Loucy (cell line): ENCODE data around the gene MT1E.

Experiments used
- H2AFZ ChIP-seq: fragments of 200-600 bp; sonication (generic); 2 replicates; pipeline ENCODE4 v1.6.0; 2016; ENCODE audit warnings: antibody characterized with exemption, mild to moderate bottlenecking, low read length, moderate library complexity
- H3F3A ChIP-seq: fragments of 200-600 bp; 2 replicates; pipeline ENCODE4 v1.6.0; 2016; ENCODE audit warnings: antibody characterized with exemption, low read depth, mild to moderate bottlenecking
- H3K27me3 ChIP-seq: fragments of 200-600 bp; sonication (generic); 2 replicates; pipeline ENCODE4 v1.6.1; 2014; ENCODE audit warnings: low read length, mild to moderate bottlenecking; ENCODE audit not compliant: insufficient read depth, poor library complexity, severe bottlenecking
- H3K36me3 ChIP-seq: fragments of 200-600 bp; sonication (generic); 2 replicates; pipeline ENCODE4 v1.6.1; 2016; ENCODE audit warnings: low read length; ENCODE audit not compliant: insufficient read depth
- H3K4me1 ChIP-seq: fragments of 200-600 bp; sonication (generic); 2 replicates; pipeline ENCODE4 v1.5.1; 2014; ENCODE audit warnings: low read length, mild to moderate bottlenecking; ENCODE audit not compliant: insufficient read depth, poor library complexity, severe bottlenecking
- H3K4me2 ChIP-seq: fragments of 200-600 bp; sonication (generic); 2 replicates; pipeline ENCODE4 v1.6.0; 2014; ENCODE audit warnings: antibody characterized with exemption, low read length, low read depth, mild to moderate bottlenecking; ENCODE audit not compliant: poor library complexity, severe bottlenecking
- H3K4me3 ChIP-seq: fragments of 200-600 bp; sonication (generic); 2 replicates; pipeline ENCODE4 v1.5.1; 2014; ENCODE audit warnings: low read length, mild to moderate bottlenecking, mixed read lengths; ENCODE audit not compliant: poor library complexity, severe bottlenecking
- H3K79me2 ChIP-seq: fragments of 200-600 bp; sonication (generic); 2 replicates; pipeline ENCODE4 v1.6.1; 2014; ENCODE audit warnings: low read length; ENCODE audit not compliant: insufficient read depth
- H3K9ac ChIP-seq: fragments of 200-600 bp; sonication (generic); 2 replicates; pipeline ENCODE4 v1.6.0; 2014; ENCODE audit warnings: mild to moderate bottlenecking, low read depth, low read length, moderate library complexity; ENCODE audit not compliant: poor library complexity, severe bottlenecking
- H3K9me2 ChIP-seq: fragments of 200-600 bp; sonication (generic); replicated peaks from 2 replicates; pipeline ENCODE4 v1.6.1; 2016; ENCODE audit warnings: low read depth, low read length, mixed read lengths
- H3K9me3 ChIP-seq: fragments of 200-600 bp; sonication (generic); 2 replicates; pipeline ENCODE4 v1.6.1; 2014; ENCODE audit warnings: mild to moderate bottlenecking, antibody characterized with exemption, low read length, low read depth; ENCODE audit not compliant: insufficient read depth
- H4K20me1 ChIP-seq: fragments of 200-600 bp; sonication (generic); 2 replicates; pipeline ENCODE4 v1.6.0; 2014; ENCODE audit warnings: antibody characterized with exemption, low read length, mild to moderate bottlenecking; ENCODE audit not compliant: insufficient read depth, poor library complexity, severe bottlenecking
- EZH2phosphoT487 ChIP-seq: fragments of 200-600 bp; IDR thresholded peaks from 2 replicates; pipeline ENCODE4 v1.6.1; 2018; ENCODE audit warnings: antibody characterized with exemption, mild to moderate bottlenecking, moderate library complexity, borderline replicate concordance
- TF ChIP-seq, protein P1 (sequence below): fragments of 200-600 bp; sonication (generic); conservative IDR thresholded peaks from 2 replicates; pipeline ENCODE4 v1.5.1; 2014; ENCODE audit warnings: mild to moderate bottlenecking, antibody characterized with exemption, low read length

Gene MT1E

GRCh38 chr16:56657555-56658326 lies 32.2 kb downstream of the MT1E start, which contains the start of gene MT1F:
Gene MT1F (plus strand): TSS chr16:56657959. CDS start chr16:56658059, 100 bp downstream.
- H4K20me1 ChIP-seq: no peaks in the 10 kb centered on the region
- peaks cover 11% of the 10 kb centered on the region for H3K4me1 ChIP-seq
- no peaks in the 10 kb centered on the region for H3K9me3 ChIP-seq
- H3K4me2 ChIP-seq: peak within 1 kb of the TSS; percentile 86
- no peaks in the 10 kb centered on the region for H3K27me3 ChIP-seq
- H3K9ac ChIP-seq: peak within 1 kb of the TSS; percentile 57
- no peaks in the 10 kb centered on the region for H3F3A ChIP-seq
- H2AFZ ChIP-seq: peak within 1 kb of the TSS; percentile 95
- H3K9me2 ChIP-seq: no peaks in the 10 kb centered on the region
- no peaks in the 10 kb centered on the region for H3K79me2 ChIP-seq
- TF ChIP-seq, protein P1, sequence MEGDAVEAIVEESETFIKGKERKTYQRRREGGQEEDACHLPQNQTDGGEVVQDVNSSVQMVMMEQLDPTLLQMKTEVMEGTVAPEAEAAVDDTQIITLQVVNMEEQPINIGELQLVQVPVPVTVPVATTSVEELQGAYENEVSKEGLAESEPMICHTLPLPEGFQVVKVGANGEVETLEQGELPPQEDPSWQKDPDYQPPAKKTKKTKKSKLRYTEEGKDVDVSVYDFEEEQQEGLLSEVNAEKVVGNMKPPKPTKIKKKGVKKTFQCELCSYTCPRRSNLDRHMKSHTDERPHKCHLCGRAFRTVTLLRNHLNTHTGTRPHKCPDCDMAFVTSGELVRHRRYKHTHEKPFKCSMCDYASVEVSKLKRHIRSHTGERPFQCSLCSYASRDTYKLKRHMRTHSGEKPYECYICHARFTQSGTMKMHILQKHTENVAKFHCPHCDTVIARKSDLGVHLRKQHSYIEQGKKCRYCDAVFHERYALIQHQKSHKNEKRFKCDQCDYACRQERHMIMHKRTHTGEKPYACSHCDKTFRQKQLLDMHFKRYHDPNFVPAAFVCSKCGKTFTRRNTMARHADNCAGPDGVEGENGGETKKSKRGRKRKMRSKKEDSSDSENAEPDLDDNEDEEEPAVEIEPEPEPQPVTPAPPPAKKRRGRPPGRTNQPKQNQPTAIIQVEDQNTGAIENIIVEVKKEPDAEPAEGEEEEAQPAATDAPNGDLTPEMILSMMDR: no peak
- no peak for TF ChIP-seq EZH2phosphoT487
- H3K36me3 ChIP-seq: no peaks in the 10 kb centered on the region
- peak within 1 kb of the TSS; percentile 78 for H3K4me3 ChIP-seq

DNA sequence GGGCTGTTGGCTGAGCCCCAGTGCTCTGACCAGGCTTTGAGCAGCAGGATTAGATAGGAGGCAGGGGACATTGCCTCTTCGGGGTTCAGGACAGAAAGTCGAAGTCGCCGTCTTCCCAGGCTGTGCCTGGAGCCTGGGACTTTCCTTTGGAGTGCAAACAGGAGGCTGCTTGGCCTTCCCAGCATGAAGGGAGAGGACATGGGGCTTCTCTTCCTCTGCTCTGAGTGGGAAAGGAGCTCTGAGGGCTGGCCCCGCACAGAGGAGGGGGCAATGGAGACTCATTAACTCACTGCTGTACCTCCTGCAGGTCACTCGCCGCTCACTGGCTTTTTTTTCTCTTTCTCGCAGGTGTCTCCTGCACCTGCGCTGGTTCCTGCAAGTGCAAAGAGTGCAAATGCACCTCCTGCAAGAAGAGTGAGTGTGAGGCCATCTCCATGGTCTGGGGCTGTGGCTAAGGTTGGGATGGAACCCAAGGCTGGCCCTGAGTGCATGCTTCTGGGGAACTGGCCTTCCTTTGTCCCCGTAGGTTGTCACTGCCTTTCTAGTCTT lies 32.8 kb downstream of the MT1E start:
- Histone ChIP-seq H3K27me3 (no peaks in the 10 kb centered on the region), H3K36me3 (no peaks in the 10 kb centered on the region), H3K4me2 (peak overlapping the region; percentile 86), H3K79me2 (no peaks in the 10 kb centered on the region), H4K20me1 (no peaks in the 10 kb centered on the region), H2AFZ (peak overlapping the region; percentile 95), H3F3A (no peaks in the 10 kb centered on the region), H3K4me3 (peak overlapping the region; percentile 78), H3K9ac (peak overlapping the region; percentile 57), H3K9me3 (no peaks in the 10 kb centered on the region), H3K9me2 (no peaks in the 10 kb centered on the region), H3K4me1 (peaks cover 11% of the 10 kb centered on the region)
- TF ChIP-seq, protein P1: no peak
- TF ChIP-seq EZH2phosphoT487: no peak

DNA sequence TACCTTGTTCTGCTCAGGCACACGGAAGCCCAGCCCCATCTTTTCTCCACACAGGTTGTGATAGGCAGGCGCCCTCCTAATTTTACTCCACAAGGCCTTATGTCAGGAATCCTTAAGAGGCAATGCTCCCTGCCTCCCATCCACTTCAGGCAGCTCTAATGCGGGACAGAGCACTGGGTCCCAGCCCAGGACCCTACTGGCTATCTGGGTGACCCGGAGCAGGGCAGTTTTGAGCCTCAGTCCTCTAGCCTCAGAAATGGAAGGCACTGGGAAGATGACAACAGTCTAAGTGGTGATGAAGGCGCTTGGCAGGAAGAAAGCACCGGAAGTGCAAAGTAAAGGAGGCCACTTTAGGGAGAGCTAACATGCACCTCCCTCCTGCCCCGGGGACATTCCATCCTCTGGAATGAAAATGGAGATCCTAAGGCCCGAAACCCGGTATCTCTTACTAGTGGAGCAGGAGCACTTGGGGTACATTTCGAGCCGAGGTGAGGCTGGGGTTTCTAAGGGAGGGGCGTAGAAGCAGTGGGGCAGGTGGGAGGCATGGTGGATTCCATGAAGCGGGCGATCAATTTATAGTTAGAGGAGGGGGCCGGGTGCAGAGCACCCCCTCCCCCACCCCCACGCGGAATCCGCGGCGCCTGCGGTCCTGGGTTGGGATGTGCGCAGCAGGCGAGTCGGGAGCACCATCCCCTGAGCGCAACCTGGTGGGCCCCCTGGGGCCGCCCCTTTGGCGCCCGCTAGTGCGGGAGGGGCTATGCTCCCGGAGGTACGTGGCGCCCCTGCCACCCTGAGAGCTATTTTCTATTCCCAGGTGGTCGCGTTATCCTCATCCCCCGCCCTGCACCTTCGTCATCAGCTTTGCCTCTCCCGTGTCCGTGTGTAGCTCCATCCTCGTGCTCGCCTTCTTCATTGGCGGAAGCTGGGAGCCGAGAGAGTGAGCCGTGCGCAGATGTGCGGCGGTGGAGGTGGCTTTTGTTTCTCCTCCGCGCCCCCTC lies 37.1 kb downstream of the MT1E start:
- no peaks in the 10 kb centered on the region for H4K20me1 ChIP-seq
- TF ChIP-seq EZH2phosphoT487: no peak
- TF ChIP-seq, protein P1: no peak
- H2AFZ ChIP-seq: no peak overlapping the region; the same call in 1 of the 2 replicates
- no peaks in the 10 kb centered on the region for H3K9me3 ChIP-seq
- H3F3A ChIP-seq: no peaks in the 10 kb centered on the region
- H3K36me3 ChIP-seq: no peaks in the 10 kb centered on the region
- H3K4me1 ChIP-seq: peaks cover 7% of the 10 kb centered on the region
- no peak overlapping the region for H3K9ac ChIP-seq
- H3K27me3 ChIP-seq: no peaks in the 10 kb centered on the region
- H3K9me2 ChIP-seq: no peaks in the 10 kb centered on the region
- peak overlapping the region; percentile 45 for H3K4me2 ChIP-seq
- peak overlapping the region; percentile 38 for H3K4me3 ChIP-seq
- H3K79me2 ChIP-seq: no peaks in the 10 kb centered on the region
